ENCODE data around the gene NDUFAB1.
"Not testable (repeated sequence)": the region's sequence is repeated elsewhere in the genome, so short reads cannot be mapped to it uniquely, and the experiment has no call there.

Gene NDUFAB1

DNA sequence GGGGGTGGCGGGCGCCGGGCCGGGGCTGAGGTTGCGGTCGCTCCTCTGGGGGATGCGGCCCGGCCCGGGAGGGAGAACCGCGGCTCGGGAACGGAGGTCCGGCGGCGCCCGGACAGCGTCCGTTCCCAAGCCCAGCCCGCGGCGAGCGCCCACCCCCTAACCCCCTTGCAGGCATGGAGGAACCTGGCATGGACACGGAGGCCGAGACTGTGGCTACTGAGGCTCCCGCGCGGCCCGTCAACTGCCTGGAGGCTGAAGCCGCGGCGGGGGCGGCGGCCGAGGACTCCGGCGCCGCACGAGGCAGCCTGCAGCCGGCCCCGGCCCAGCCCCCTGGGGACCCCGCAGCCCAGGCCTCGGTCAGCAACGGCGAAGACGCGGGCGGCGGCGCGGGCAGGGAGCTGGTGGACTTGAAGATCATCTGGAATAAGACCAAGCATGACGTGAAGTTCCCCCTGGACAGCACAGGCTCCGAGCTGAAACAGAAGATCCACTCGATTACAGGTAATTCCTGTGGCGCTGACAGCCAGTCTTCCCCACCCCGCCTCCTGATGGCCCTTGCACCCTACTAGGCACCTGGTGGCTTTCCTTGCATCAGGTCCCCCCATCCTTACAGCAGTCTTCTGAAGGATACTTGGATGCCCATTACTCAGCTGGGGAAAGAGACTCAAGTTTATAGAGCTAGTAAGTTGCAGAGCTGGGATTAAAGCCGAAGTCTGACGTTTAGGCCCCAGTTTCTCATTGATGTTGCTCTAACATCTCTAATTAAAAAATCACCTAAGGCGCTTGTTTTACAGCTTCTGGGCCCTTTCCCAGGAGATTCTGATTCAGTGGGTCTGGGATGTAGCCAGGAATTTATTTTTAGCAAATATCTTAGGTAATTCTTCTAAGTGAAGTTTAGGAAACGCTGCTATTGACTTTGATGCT is 38.1 kb downstream of the NDUFAB1 start:
- H3K4me2 ChIP-seq: peak overlapping the region; percentile 97
- peaks cover 26% of the 10 kb centered on the region for H3K4me1 ChIP-seq
- H3K9me3 ChIP-seq: no peaks in the 10 kb centered on the region
- TF ChIP-seq Cebpa-rat (IDR thresholded peaks at IDR 0.05): no peak
- H3K27me3 ChIP-seq: no peaks in the 10 kb centered on the region
- peak overlapping the region; percentile 97 for H3K9ac ChIP-seq
- peaks cover 45% of the 10 kb centered on the region for H4K20me1 ChIP-seq
- peak overlapping the region; percentile 100 for H3K4me3 ChIP-seq
- peak overlapping the region; percentile 94 for H3K27ac ChIP-seq
- peaks cover 45% of the 10 kb centered on the region for H3K36me3 ChIP-seq

DNA sequence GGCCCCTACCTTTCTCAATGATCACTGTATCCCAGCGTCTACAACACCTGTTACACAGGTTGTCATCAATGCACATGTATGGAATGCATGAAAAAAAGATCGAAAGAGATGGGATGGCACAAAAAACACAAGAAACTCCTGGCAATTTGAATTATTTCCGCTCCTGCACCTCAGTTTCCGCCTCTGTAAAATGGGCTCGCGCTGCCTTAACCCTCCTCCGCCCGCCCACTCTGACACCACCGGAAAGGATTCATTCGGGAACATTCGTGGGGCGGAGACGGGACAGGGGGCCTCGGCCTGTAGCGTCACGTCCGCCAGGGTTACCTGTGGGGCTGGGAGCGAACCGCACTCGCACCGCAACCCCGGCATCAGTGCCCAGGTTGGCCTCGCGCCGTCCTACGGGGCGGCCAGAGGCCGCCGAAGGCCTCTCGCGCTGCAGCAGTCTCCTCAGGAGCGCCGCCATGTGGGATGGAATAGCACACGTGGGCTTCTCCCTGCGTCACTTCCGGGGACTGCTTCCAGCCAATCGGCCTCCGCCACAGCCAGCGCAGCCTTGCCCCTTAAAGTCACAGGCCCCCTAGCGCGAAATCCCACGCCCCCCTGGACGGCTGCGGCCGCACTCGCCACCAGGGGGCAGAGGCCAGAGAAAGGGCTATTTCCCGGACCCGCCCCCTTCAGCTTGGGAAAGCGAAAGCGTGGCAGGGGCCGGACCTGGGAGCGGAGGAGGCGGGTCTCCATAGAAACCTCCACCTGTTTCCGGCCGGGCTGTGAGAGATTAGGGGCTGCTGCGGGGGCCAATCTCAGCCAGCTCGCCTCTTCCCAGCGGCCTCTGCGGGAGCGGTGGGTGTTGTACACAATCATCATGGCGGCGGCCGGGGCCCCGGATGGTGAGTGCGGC is 39.0 kb downstream of the NDUFAB1 start, which contains the start of the genes EARS2 and UBFD1:
Gene EARS2, minus strand, starts transcription at position 470 of the 898 bp plus-strand sequence. Its CDS starts 7 bp downstream, at position 463.
Gene UBFD1, plus strand, starts transcription at position 847 of the 898 bp plus-strand sequence. Its CDS starts 16 bp downstream, at position 863.
- Histone ChIP-seq H4K20me1 (peaks cover 36% of the 10 kb centered on the region), H3K4me1 (peaks cover 26% of the 10 kb centered on the region), H3K36me3 (peaks cover 45% of the 10 kb centered on the region), H3K27me3 (no peaks in the 10 kb centered on the region), H3K4me3 (peak within 1 kb of the TSS; percentile 100), H3K27ac (peak within 1 kb of the TSS; percentile 94), H3K9ac (peak within 1 kb of the TSS; percentile 97), H3K4me2 (peak within 1 kb of the TSS; percentile 97), H3K9me3 (no peaks in the 10 kb centered on the region)
- TF ChIP-seq Cebpa-rat (IDR thresholded peaks at IDR 0.05): no peak

DNA sequence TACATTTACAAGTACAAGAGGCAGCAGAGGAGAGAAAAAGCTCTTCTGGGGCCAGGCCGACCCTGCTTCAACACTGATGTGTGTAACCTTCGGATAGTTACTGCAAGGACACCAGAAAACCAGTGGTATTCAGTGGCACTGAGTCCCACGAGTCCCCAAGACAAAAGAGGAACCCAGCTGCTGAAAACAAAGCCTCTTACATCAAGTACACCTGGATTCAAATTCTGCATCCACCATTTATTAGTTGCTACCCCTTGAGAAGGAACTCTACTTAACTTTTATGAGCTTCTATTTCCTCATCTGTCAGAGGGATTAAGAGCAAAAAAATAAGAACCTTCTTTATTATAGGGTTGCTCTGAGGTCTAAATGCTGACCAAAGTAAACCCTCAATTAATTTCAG is 41.6 kb downstream of the NDUFAB1 start:
- Histone ChIP-seq H3K27me3 (no peaks in the 10 kb centered on the region), H3K4me2 (no peak overlapping the region), H3K27ac (no peak overlapping the region), H3K9me3 (no peaks in the 10 kb centered on the region), H3K36me3 (peaks cover 45% of the 10 kb centered on the region), H3K4me3 (no peak overlapping the region), H3K9ac (no peak overlapping the region), H3K4me1 (peaks cover 24% of the 10 kb centered on the region), H4K20me1 (peaks cover 19% of the 10 kb centered on the region; the same call in 1 of the 2 replicates)
- no peak for TF ChIP-seq Cebpa-rat (IDR thresholded peaks at IDR 0.05)

DNA sequence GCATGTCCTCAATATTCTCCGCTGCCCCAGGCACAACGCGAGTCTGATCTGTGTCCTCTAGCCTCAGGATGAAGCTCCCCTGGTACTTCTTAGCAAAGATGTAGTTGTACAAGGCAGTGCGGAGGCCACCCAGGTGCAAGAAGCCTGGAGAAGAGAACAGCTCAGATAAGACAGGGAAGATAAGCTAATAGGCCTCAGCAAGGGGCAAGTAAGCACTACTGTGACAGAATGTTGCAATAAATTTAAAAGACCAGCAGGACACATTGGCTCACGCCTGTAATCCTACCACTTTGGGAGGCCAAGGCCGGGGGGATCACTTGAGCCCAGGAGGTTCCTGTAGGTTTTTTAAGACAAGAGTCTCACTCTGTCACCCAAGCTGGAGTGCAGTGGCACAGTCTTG is 44.0 kb downstream of the NDUFAB1 start:
- Histone ChIP-seq H3K36me3 (peaks cover 62% of the 10 kb centered on the region), H3K4me1 (peaks cover 10% of the 10 kb centered on the region), H3K27ac (no peak overlapping the region), H3K4me2 (no peak overlapping the region), H3K9me3 (no peaks in the 10 kb centered on the region), H4K20me1 (0 out of 2 replicates have a peak, but pooled peaks cover 5% of the 10 kb centered on the region), H3K4me3 (no peak overlapping the region), H3K27me3 (no peaks in the 10 kb centered on the region), H3K9ac (no peak overlapping the region)
- no peak for TF ChIP-seq Cebpa-rat (IDR thresholded peaks at IDR 0.05)

DNA sequence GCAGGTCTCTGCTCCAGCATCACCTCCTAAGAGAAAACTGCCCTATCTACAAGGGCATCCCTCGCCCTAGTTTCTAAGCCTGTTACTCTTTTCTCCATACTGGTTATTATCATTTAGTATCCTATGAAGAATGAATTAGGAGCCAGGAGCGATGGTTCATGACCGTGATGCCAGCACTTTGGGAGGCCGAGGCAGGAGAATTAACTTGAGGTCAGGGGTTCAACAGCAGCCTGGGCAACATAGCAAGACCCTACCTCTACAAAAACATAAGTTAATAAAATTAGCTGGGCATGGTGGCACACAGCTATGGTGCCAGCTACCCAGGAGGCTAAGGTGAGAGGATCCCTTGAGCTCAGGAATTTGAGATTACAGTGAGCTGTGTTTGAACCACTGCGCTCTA is 46.2 kb downstream of the NDUFAB1 start:
- Histone ChIP-seq H3K27ac (no peak overlapping the region), H3K36me3 (peaks cover 84% of the 10 kb centered on the region)

DNA sequence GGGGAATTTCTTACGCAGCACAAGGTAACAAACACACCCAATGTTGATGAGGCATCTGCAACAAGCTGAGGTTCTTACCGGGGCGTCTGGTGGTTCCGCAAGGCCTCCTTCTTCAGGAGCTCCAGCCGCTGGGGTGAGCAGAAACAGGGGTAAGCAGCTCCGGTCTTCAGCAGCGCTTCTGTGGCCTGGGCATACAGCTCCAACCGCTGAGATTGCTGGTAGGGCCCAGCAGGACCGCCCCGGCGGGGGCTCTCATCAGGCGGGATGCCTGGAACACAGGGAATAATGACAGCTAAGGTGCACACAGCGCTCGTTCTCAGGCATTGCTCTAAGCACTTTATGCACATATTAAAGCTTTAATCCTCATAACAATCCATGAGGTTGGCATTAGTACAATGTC is 51.7 kb downstream of the NDUFAB1 start:
- Histone ChIP-seq H4K20me1 (peaks cover 28% of the 10 kb centered on the region; the same call in 1 of the 2 replicates), H3K9me3 (no peaks in the 10 kb centered on the region), H3K36me3 (peaks cover 99% of the 10 kb centered on the region), H3K4me1 (no peaks in the 10 kb centered on the region), H3K4me3 (no peak overlapping the region), H3K27me3 (no peaks in the 10 kb centered on the region), H3K9ac (no peak overlapping the region), H3K27ac (no peak overlapping the region), H3K4me2 (no peak overlapping the region)
- TF ChIP-seq Cebpa-rat (IDR thresholded peaks at IDR 0.05): no peak

More for the DNA sequence above, 46.2 kb downstream of the NDUFAB1 start:
- no peaks in the 10 kb centered on the region for H3K27me3 ChIP-seq
- no peak overlapping the region for H3K4me3 ChIP-seq
- H3K4me1 ChIP-seq: no peaks in the 10 kb centered on the region
- H3K4me2 ChIP-seq: no peak overlapping the region
- H3K9ac ChIP-seq: no peak overlapping the region
- no peaks in the 10 kb centered on the region for H3K9me3 ChIP-seq
- H4K20me1 ChIP-seq: peaks cover 23% of the 10 kb centered on the region; the same call in 1 of the 2 replicates
- no peak for TF ChIP-seq Cebpa-rat (IDR thresholded peaks at IDR 0.05)

DNA sequence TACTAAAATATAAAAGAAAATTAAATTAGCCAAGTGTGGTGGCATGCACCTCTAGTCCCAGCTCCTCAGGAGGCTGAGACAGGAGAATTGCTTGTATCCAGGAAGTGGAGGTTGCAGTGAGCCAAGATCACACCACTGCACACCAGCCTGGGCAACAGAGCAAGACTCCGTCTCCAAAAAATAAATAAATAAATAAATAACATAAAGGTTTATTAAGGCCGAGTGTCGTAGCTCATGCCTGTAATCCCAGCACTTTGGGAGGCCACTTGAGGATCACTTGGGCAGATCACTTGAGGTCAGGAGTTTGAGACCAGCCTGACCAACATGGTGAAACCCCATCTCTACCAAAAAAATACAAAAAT is 55.3 kb downstream of the NDUFAB1 start:
- H3K4me2 ChIP-seq, H3K9me3 ChIP-seq, H3K9ac ChIP-seq, H3K4me1 ChIP-seq, H3K27ac ChIP-seq, H3K27me3 ChIP-seq, H3K4me3 ChIP-seq: not testable (repeated sequence)
- Histone ChIP-seq H3K36me3 (peaks cover 98% of the 10 kb centered on the region), H4K20me1 (peaks cover 15% of the 10 kb centered on the region; the same call in 1 of the 2 replicates)

DNA sequence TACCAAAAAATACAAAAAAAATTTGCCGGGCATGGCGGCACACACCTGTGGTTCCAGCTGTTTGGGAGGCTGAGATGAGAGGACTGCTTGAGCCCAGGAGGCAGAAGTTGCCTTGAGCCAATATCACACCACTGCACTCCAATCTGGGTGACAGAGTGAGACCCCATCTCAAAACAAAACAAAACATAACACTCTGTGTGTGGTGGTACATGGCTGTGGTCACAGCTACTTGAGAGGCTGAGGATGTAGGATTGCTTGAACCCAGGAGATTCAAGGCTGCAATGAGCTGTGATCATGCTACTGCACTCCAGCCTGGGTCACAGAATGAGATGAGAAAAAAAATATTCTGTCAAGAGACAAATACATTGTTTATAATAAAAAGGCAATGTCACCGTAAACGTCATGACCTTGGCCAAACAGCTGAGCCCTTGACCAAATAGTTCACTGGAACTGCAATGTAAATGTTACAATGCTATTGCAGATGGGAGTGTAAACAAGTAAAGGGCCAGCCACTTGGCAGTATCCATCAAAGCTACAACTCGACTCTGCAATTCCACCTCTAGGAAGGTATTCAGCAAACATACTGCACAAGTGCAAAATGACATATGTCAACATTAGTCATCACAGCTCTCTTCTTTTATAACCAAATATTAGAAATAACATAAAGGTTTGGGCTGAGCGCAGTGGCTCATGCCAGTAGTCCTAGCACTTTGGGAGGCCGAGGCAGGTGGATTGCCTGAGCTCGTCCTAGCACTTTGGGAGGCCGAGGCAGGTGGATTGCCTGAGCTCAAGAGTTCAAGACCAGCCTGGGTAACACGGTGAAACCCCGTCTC is 55.9 kb downstream of the NDUFAB1 start:
- no peak overlapping the region for H3K4me3 ChIP-seq
- no peak overlapping the region for H3K9ac ChIP-seq
- TF ChIP-seq Cebpa-rat (IDR thresholded peaks at IDR 0.05): no peak
- H3K9me3 ChIP-seq: no peaks in the 10 kb centered on the region
- H3K4me1 ChIP-seq: no peaks in the 10 kb centered on the region
- H3K4me2 ChIP-seq: no peak overlapping the region
- H3K36me3 ChIP-seq: peaks cover 98% of the 10 kb centered on the region
- no peak overlapping the region for H3K27ac ChIP-seq
- no peaks in the 10 kb centered on the region for H3K27me3 ChIP-seq
- H4K20me1 ChIP-seq: peaks cover 9% of the 10 kb centered on the region; the same call in 1 of the 2 replicates

DNA sequence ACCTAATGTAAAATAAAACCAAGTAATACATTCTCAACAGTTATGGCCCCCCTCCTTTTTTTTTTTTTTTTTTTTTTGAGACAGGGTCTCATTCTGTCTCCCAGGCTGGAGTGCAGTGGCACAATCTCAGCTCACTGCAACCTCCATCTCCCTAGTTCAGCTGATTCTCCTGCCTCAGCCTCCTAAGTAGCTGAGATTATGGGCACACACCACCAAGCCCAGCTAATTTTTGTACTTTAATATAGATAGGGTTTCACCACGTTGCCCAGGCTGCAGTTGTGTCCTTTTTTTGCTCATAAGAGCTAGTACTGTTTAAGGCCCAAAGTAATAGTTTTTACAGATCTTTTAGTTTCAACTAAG is 57.2 kb downstream of the NDUFAB1 start:
- Histone ChIP-seq H3K4me3 (no peak overlapping the region), H3K9me3 (no peaks in the 10 kb centered on the region), H3K27ac (no peak overlapping the region), H3K9ac (no peak overlapping the region), H3K4me2 (no peak overlapping the region), H3K36me3 (peaks cover 98% of the 10 kb centered on the region), H3K4me1 (no peaks in the 10 kb centered on the region), H4K20me1 (0 out of 2 replicates have a peak, but pooled peaks cover 7% of the 10 kb centered on the region), H3K27me3 (no peaks in the 10 kb centered on the region)
- TF ChIP-seq Cebpa-rat (IDR thresholded peaks at IDR 0.05): no peak

All from BLaER1 (cell line).